HCT116 (cell line): Measurements from ENCODE around the gene GRIK4. TPM values are rescaled to one million over a fixed set of nuclear protein-coding genes. Genes with fewer than 3 reads are reported as not detected.

Experiments
- ATAC-seq: fragments of 200-7000 bp; cut with Tn5 transposase; 2 replicates; pipeline ENCODE4 v1.9.1; 2020; ENCODE audit warnings: mild to moderate bottlenecking, moderate library complexity
- BruUV-seq: library from RNA; stranded (reverse); fragments of 400-500 nt; replicated peaks from 2 replicates; lab custom pipeline; 2021; lab: Mats Ljungman, UMichigan
- CTCF ChIA-PET: fragments of 300-600 bp; sonication (Branson Sonifier 250); formaldehyde crosslinking; loops from one replicate; lab custom pipeline; 2021; ENCODE audit warnings: antibody characterized with exemption; lab: Charles Lee
- POLR2A ChIA-PET: fragments of 300-600, 350-600 bp; sonication (Branson Sonifier 250); formaldehyde crosslinking; loops from one replicate; lab custom pipeline; 2021; ENCODE audit warnings: antibody characterized with exemption; lab: Charles Lee
- RAD21 ChIA-PET, 2 experiments: fragments of 300-600 bp; sonication (Branson Sonifier 250); formaldehyde crosslinking; loops; one replicate each; lab custom pipeline; 2023; ENCODE audit warnings: low total read pairs in 2 of 2; ENCODE audit not compliant: uncharacterized antibody in 2 of 2, unreplicated experiment in 2 of 2, low non-redundant PET in 1 of 2; lab: Charles Lee
- DNase-seq: peaks from one replicate; pipeline ENCODE4 v3.0.0-alpha.2; 2010; ENCODE audit warnings: low read depth, low spot score
- H2AFZ ChIP-seq: fragments of 200-600 bp; shearing (Covaris generic), sonication (generic); 2 replicates; pipeline ENCODE4 v1.6.1; 2017; ENCODE audit warnings: low read depth, mixed run types, mixed read lengths, antibody characterized with exemption, low read length; ENCODE audit not compliant: poor library complexity, severe bottlenecking
- H3K27ac ChIP-seq: 2 replicates; pipeline ENCODE4 v1.5.1; 2012; ENCODE audit warnings: low read depth, low read length
- H3K27me3 ChIP-seq: fragments of 200-600 bp; sonication (generic); 2 replicates; pipeline ENCODE4 v1.6.1; 2016; ENCODE audit warnings: mixed run types, low read length, mixed read lengths; ENCODE audit not compliant: insufficient read depth
- H3K36me3 ChIP-seq, 2 experiments: fragments of 200-500 bp in 1 of 2; fragments of 200-600 bp in 1 of 2; sonication (Bioruptor generic) in 1 of 2; sonication (generic) in 1 of 2; 2 replicates each; pipeline versions ENCODE4 v1.5.1 to v1.6.1; 2014 to 2016; ENCODE audit warnings: low read length in 2 of 2, inconsistent platforms in 1 of 2, mixed read lengths in 1 of 2, mixed run types in 1 of 2; ENCODE audit not compliant: insufficient read depth in 2 of 2, control insufficient read depth in 1 of 2
- H3K4me1 ChIP-seq, 2 experiments: fragments of 200-600 bp in 1 of 2; sonication (generic) in 1 of 2; 2 replicates each; pipeline versions ENCODE4 v1.5.1 to v1.6.1; 2012 to 2017; ENCODE audit warnings: low read length in 2 of 2, inconsistent platforms in 1 of 2, mild to moderate bottlenecking in 1 of 2, mixed read lengths in 1 of 2, mixed run types in 1 of 2, moderate library complexity in 1 of 2; ENCODE audit not compliant: insufficient read depth in 2 of 2, control insufficient read depth in 1 of 2
- H3K4me2 ChIP-seq: fragments of 200-600 bp; sonication (generic); 2 replicates; pipeline ENCODE4 v1.6.1; 2017; ENCODE audit warnings: mixed run types, low read length, mixed read lengths
- H3K4me3 ChIP-seq, 2 experiments: fragments of 200-600 bp in 1 of 2; sonication (generic) in 1 of 2; replicated peaks in 1 of 2; 2 replicates each; pipeline ENCODE4 v1.5.1; 2011 to 2016; ENCODE audit warnings: low read length in 2 of 2, control low read depth in 1 of 2, low read depth in 1 of 2, mild to moderate bottlenecking in 1 of 2, mixed read lengths in 1 of 2, mixed run types in 1 of 2
- H3K79me2 ChIP-seq: fragments of 200-600 bp; sonication (generic); 2 replicates; pipeline ENCODE4 v1.6.1; 2017; ENCODE audit warnings: mild to moderate bottlenecking, mixed run types, low read length, moderate library complexity, mixed read lengths; ENCODE audit not compliant: insufficient read depth
- H3K9ac ChIP-seq: fragments of 200-600 bp; sonication (generic); 2 replicates; pipeline ENCODE4 v1.6.1; 2016; ENCODE audit warnings: low read length, mixed read lengths
- H3K9me2 ChIP-seq: fragments of 200-600 bp; sonication (generic), shearing (Covaris generic); 2 replicates; pipeline ENCODE4 v1.6.1; 2017; ENCODE audit warnings: mixed run types, mild to moderate bottlenecking, moderate library complexity; ENCODE audit not compliant: insufficient read depth
- H3K9me3 ChIP-seq, 2 experiments: fragments of 200-500 bp in 1 of 2; fragments of 200-600 bp in 1 of 2; sonication (Bioruptor generic) in 1 of 2; sonication (generic) in 1 of 2; 2 replicates each; pipeline ENCODE4 v1.6.1; 2014 to 2017; ENCODE audit warnings: low read length in 2 of 2, mixed read lengths in 2 of 2, inconsistent platforms in 1 of 2, low read depth in 1 of 2, mild to moderate bottlenecking in 1 of 2, mixed run types in 1 of 2, moderate library complexity in 1 of 2; ENCODE audit not compliant: control insufficient read depth in 1 of 2, insufficient read depth in 1 of 2
- H4K20me1 ChIP-seq: fragments of 200-600 bp; sonication (generic), shearing (Covaris generic); 2 replicates; pipeline ENCODE4 v1.6.1; 2017; ENCODE audit warnings: mixed run types, mild to moderate bottlenecking, moderate library complexity; ENCODE audit not compliant: insufficient read depth
- CBX3 ChIP-seq: IDR thresholded peaks from 2 replicates; pipeline ENCODE4 v1.6.1; 2012; ENCODE audit warnings: low read depth
- CEBPB ChIP-seq: IDR thresholded peaks from 2 replicates; pipeline ENCODE4 v1.6.1; 2012; ENCODE audit warnings: low read depth
- ELF1 ChIP-seq: IDR thresholded peaks from 2 replicates; pipeline ENCODE4 v1.6.1; 2012; ENCODE audit warnings: low read depth, borderline replicate concordance
- EZH2 ChIP-seq: fragments of 200-600 bp; sonication (generic); IDR thresholded peaks from 2 replicates; pipeline ENCODE4 v1.6.1; 2017; ENCODE audit warnings: antibody characterized with exemption, mixed run types
- EZH2phosphoT487 ChIP-seq: fragments of 200-600 bp; IDR thresholded peaks from 2 replicates; pipeline ENCODE4 v1.6.1; 2018; ENCODE audit warnings: antibody characterized with exemption, borderline replicate concordance
- JUND ChIP-seq: IDR thresholded peaks from 2 replicates; pipeline ENCODE4 v1.6.1; 2012
- POLR2A ChIP-seq: IDR thresholded peaks from 2 replicates; pipeline ENCODE4 v1.7.0; 2011; ENCODE audit warnings: borderline replicate concordance; ENCODE audit not compliant: insufficient read depth, insufficient read length; ENCODE audit errors: extremely low read depth
- POLR2AphosphoS5 ChIP-seq: IDR thresholded peaks from 2 replicates; pipeline ENCODE4 v1.6.1; 2011; ENCODE audit warnings: mild to moderate bottlenecking, low read depth, low read length, moderate library complexity
- RAD21 ChIP-seq: IDR thresholded peaks from 2 replicates; pipeline ENCODE4 v1.6.1; 2012; ENCODE audit warnings: low read depth, mild to moderate bottlenecking
- SP1 ChIP-seq: IDR thresholded peaks from 2 replicates; pipeline ENCODE4 v1.6.1; 2012; ENCODE audit warnings: low read depth
- TCF7L2 ChIP-seq: IDR thresholded peaks from 2 replicates; pipeline ENCODE4 v1.7.0; 2011; ENCODE audit warnings: borderline replicate concordance, inconsistent platforms; ENCODE audit not compliant: insufficient read depth, insufficient read length; ENCODE audit errors: extremely low read depth
- YY1 ChIP-seq: IDR thresholded peaks from 2 replicates; pipeline ENCODE4 v1.6.1; 2011; ENCODE audit warnings: low read length, low read depth, moderate library complexity, mild to moderate bottlenecking; ENCODE audit not compliant: insufficient replicate concordance; ENCODE audit errors: extremely low read depth
- ZNF274 ChIP-seq: fragments of 200-500 bp; sonication (Bioruptor generic); IDR thresholded peaks from 2 replicates; pipeline ENCODE4 v1.6.1; 2014; ENCODE audit warnings: mild to moderate bottlenecking, low read depth, low read length, inconsistent platforms
- intact Hi-C: fragments of 100-400 bp; cut with micrococcal nuclease; formaldehyde crosslinking; loops from 2 replicates; pipeline ENCODE4 v1.10.0; 2022
- total RNA-seq: library from RNA; stranded (reverse); gene quantifications from one replicate; pipeline ENCODE4 v1.2.1, GENCODE V29; 2021; ENCODE audit not compliant: unreplicated experiment
- TF ChIP-seq, protein P1 (sequence below): IDR thresholded peaks from 2 replicates; pipeline ENCODE4 v1.6.1; 2011; ENCODE audit warnings: mild to moderate bottlenecking, low read length, moderate library complexity; ENCODE audit not compliant: insufficient replicate concordance; ENCODE audit errors: extremely low read depth
- TF ChIP-seq, protein P2 (sequence below), 3 experiments: fragments of 200-600 bp in 1 of 3; sonication (generic) in 1 of 3; IDR thresholded peaks in 2 of 3; conservative IDR thresholded peaks in 1 of 3; 2 replicates each; pipeline ENCODE4 v1.5.1; 2012 to 2017; ENCODE audit warnings: low read depth in 2 of 3, low read length in 2 of 3, antibody characterized with exemption in 1 of 3, borderline replicate concordance in 1 of 3, control low read depth in 1 of 3, mild to moderate bottlenecking in 1 of 3, mixed read lengths in 1 of 3, mixed run types in 1 of 3, moderate library complexity in 1 of 3; ENCODE audit not compliant: insufficient read depth in 1 of 3
- TF ChIP-seq, protein P3 (sequence below): IDR thresholded peaks from 2 replicates; pipeline ENCODE4 v1.6.1; 2012; ENCODE audit warnings: low read depth
- TF ChIP-seq, protein P4 (sequence below): IDR thresholded peaks from 2 replicates; pipeline ENCODE4 v1.6.1; 2012
- TF ChIP-seq, protein P5 (sequence below): IDR thresholded peaks from 2 replicates; pipeline ENCODE4 v1.6.1; 2012

The GRIK4 gene
- total RNA-seq, 1 experiment from 2014 or later = 0.52 TPM

DNA sequence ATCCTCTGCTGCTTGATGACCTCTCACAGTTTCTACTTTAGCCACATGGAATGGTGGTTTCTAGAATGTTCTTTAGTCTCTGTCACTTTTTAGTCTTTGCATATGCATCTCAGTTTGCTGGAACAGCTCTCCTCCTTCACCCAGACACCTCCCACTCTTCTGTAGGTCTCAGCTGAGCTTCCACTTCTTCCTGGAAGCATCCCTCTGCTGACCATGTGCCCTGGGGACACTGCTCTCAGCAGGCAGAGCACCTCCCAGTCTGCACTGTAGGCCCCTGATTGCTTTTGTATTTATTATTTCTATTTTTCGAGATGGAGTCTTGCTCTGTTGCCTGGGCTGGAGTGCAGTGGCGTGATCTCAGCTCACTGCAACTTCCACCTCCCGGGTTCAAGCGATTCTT is 84.0 kb downstream of the GRIK4 start:
- Histone ChIP-seq H2AFZ (no peak overlapping the region), H3K4me2 (no peak overlapping the region), H3K9ac (no peak overlapping the region), H3K27me3 (no peaks in the 10 kb centered on the region), H3K9me2 (no peaks in the 10 kb centered on the region), H3K79me2 (no peaks in the 10 kb centered on the region), H3K4me3 (no peak overlapping the region), H4K20me1 (no peaks in the 10 kb centered on the region), H3K36me3 (no peaks in the 10 kb centered on the region), H3K27ac (no peak overlapping the region), H3K9me3 (no peaks in the 10 kb centered on the region), H3K4me1 (peaks cover 2 to 7% of the 10 kb centered on the region in 2 experiments; a peak in 3 of 4 replicates)
- BruUV-seq = no TSS peak
- TF ChIP-seq CEBPB (no peak), ZNF274 (no peak), SP1 (no peak), EZH2 (no peak), JUND (no peak), YY1 (no peak), POLR2A (no peak), CBX3 (no peak), EZH2phosphoT487 (no peak), RAD21 (no peak), TCF7L2 (no peak), POLR2AphosphoS5 (no peak), ELF1 (no peak)
- TF ChIP-seq, protein P1, sequence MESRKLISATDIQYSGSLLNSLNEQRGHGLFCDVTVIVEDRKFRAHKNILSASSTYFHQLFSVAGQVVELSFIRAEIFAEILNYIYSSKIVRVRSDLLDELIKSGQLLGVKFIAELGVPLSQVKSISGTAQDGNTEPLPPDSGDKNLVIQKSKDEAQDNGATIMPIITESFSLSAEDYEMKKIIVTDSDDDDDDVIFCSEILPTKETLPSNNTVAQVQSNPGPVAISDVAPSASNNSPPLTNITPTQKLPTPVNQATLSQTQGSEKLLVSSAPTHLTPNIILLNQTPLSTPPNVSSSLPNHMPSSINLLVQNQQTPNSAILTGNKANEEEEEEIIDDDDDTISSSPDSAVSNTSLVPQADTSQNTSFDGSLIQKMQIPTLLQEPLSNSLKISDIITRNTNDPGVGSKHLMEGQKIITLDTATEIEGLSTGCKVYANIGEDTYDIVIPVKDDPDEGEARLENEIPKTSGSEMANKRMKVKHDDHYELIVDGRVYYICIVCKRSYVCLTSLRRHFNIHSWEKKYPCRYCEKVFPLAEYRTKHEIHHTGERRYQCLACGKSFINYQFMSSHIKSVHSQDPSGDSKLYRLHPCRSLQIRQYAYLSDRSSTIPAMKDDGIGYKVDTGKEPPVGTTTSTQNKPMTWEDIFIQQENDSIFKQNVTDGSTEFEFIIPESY = no peak
- TF ChIP-seq, protein P2, sequence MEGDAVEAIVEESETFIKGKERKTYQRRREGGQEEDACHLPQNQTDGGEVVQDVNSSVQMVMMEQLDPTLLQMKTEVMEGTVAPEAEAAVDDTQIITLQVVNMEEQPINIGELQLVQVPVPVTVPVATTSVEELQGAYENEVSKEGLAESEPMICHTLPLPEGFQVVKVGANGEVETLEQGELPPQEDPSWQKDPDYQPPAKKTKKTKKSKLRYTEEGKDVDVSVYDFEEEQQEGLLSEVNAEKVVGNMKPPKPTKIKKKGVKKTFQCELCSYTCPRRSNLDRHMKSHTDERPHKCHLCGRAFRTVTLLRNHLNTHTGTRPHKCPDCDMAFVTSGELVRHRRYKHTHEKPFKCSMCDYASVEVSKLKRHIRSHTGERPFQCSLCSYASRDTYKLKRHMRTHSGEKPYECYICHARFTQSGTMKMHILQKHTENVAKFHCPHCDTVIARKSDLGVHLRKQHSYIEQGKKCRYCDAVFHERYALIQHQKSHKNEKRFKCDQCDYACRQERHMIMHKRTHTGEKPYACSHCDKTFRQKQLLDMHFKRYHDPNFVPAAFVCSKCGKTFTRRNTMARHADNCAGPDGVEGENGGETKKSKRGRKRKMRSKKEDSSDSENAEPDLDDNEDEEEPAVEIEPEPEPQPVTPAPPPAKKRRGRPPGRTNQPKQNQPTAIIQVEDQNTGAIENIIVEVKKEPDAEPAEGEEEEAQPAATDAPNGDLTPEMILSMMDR (IDR thresholded peaks at IDR 0.05 in 2 of 3, conservative IDR thresholded peaks at IDR 0.05 in 1 of 3; ENCODE audit: borderline replicate concordance in 1 of 3, insufficient read depth in 1 of 3, low read depth in 2 of 3, low read length in 2 of 3) = no peak
- TF ChIP-seq, protein P3, sequence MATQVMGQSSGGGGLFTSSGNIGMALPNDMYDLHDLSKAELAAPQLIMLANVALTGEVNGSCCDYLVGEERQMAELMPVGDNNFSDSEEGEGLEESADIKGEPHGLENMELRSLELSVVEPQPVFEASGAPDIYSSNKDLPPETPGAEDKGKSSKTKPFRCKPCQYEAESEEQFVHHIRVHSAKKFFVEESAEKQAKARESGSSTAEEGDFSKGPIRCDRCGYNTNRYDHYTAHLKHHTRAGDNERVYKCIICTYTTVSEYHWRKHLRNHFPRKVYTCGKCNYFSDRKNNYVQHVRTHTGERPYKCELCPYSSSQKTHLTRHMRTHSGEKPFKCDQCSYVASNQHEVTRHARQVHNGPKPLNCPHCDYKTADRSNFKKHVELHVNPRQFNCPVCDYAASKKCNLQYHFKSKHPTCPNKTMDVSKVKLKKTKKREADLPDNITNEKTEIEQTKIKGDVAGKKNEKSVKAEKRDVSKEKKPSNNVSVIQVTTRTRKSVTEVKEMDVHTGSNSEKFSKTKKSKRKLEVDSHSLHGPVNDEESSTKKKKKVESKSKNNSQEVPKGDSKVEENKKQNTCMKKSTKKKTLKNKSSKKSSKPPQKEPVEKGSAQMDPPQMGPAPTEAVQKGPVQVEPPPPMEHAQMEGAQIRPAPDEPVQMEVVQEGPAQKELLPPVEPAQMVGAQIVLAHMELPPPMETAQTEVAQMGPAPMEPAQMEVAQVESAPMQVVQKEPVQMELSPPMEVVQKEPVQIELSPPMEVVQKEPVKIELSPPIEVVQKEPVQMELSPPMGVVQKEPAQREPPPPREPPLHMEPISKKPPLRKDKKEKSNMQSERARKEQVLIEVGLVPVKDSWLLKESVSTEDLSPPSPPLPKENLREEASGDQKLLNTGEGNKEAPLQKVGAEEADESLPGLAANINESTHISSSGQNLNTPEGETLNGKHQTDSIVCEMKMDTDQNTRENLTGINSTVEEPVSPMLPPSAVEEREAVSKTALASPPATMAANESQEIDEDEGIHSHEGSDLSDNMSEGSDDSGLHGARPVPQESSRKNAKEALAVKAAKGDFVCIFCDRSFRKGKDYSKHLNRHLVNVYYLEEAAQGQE = no peak
- TF ChIP-seq, protein P4, sequence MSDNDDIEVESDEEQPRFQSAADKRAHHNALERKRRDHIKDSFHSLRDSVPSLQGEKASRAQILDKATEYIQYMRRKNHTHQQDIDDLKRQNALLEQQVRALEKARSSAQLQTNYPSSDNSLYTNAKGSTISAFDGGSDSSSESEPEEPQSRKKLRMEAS = no peak
- TF ChIP-seq, protein P5, sequence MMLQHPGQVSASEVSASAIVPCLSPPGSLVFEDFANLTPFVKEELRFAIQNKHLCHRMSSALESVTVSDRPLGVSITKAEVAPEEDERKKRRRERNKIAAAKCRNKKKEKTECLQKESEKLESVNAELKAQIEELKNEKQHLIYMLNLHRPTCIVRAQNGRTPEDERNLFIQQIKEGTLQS = no peak
- RAD21 ChIA-PET = no interaction called here
- no peak for ATAC-seq
- POLR2A ChIA-PET = no interaction called here
- CTCF ChIA-PET = no interaction called here
- DNase-seq = no peak
- intact Hi-C loops = no loop called here
